Panc1 (cell line): ENCODE measurements around the gene CYTH4.

ENCODE experiments used
- POLR2AphosphoS5 ChIP-seq: IDR thresholded peaks from 2 replicates; pipeline ENCODE4 v1.6.1; 2012; ENCODE audit warnings: mild to moderate bottlenecking, low read depth, low read length, moderate library complexity
- SIN3A ChIP-seq: IDR thresholded peaks from 2 replicates; pipeline ENCODE4 v1.6.1; 2012; ENCODE audit warnings: low read depth, mild to moderate bottlenecking, low read length, moderate library complexity, borderline replicate concordance; ENCODE audit not compliant: insufficient read depth
- TF ChIP-seq, protein P1 (sequence below): fragments of 450-650 bp; IDR thresholded peaks from 2 replicates; pipeline ENCODE4 v1.5.1; 2017; ENCODE audit warnings: mild to moderate bottlenecking
- TF ChIP-seq, protein P2 (sequence below), 2 experiments: IDR thresholded peaks; 2 replicates each; pipeline ENCODE4 v1.6.1; 2011 to 2012; ENCODE audit warnings: low read depth in 2 of 2, control low read depth in 1 of 2, low read length in 1 of 2, mild to moderate bottlenecking in 1 of 2, moderate library complexity in 1 of 2; ENCODE audit not compliant: insufficient read depth in 1 of 2

- TF ChIP-seq, protein P1, sequence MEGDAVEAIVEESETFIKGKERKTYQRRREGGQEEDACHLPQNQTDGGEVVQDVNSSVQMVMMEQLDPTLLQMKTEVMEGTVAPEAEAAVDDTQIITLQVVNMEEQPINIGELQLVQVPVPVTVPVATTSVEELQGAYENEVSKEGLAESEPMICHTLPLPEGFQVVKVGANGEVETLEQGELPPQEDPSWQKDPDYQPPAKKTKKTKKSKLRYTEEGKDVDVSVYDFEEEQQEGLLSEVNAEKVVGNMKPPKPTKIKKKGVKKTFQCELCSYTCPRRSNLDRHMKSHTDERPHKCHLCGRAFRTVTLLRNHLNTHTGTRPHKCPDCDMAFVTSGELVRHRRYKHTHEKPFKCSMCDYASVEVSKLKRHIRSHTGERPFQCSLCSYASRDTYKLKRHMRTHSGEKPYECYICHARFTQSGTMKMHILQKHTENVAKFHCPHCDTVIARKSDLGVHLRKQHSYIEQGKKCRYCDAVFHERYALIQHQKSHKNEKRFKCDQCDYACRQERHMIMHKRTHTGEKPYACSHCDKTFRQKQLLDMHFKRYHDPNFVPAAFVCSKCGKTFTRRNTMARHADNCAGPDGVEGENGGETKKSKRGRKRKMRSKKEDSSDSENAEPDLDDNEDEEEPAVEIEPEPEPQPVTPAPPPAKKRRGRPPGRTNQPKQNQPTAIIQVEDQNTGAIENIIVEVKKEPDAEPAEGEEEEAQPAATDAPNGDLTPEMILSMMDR: no peak
- no peak for TF ChIP-seq POLR2AphosphoS5
- no peak for TF ChIP-seq SIN3A
- TF ChIP-seq, protein P2, sequence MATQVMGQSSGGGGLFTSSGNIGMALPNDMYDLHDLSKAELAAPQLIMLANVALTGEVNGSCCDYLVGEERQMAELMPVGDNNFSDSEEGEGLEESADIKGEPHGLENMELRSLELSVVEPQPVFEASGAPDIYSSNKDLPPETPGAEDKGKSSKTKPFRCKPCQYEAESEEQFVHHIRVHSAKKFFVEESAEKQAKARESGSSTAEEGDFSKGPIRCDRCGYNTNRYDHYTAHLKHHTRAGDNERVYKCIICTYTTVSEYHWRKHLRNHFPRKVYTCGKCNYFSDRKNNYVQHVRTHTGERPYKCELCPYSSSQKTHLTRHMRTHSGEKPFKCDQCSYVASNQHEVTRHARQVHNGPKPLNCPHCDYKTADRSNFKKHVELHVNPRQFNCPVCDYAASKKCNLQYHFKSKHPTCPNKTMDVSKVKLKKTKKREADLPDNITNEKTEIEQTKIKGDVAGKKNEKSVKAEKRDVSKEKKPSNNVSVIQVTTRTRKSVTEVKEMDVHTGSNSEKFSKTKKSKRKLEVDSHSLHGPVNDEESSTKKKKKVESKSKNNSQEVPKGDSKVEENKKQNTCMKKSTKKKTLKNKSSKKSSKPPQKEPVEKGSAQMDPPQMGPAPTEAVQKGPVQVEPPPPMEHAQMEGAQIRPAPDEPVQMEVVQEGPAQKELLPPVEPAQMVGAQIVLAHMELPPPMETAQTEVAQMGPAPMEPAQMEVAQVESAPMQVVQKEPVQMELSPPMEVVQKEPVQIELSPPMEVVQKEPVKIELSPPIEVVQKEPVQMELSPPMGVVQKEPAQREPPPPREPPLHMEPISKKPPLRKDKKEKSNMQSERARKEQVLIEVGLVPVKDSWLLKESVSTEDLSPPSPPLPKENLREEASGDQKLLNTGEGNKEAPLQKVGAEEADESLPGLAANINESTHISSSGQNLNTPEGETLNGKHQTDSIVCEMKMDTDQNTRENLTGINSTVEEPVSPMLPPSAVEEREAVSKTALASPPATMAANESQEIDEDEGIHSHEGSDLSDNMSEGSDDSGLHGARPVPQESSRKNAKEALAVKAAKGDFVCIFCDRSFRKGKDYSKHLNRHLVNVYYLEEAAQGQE (IDR thresholded peaks at IDR 0.05; ENCODE audit: insufficient read depth in 1 of 2, low read depth in 2 of 2, low read length in 1 of 2): no peak
Observed at GRCh38 chr22:37289156-37289735, 6.9 kb downstream of the CYTH4 start.
